Ecto neural progenitor cell (in vitro differentiated cells): Measurements from ENCODE around the gene NOX4.
"Not testable (repeated sequence)": the region's sequence is repeated elsewhere in the genome, so short reads cannot be mapped to it uniquely, and the experiment has no call there.

ENCODE experiments used
- DNase-seq: peaks from one replicate; pipeline ENCODE4 v3.0.0-alpha.2; 2018; ENCODE audit warnings: low spot score

NOX4 gene

GRCh38 chr11:89458716-89459115, 32.5 kb downstream of the NOX4 start:
- DNase-seq: no peak

DNA sequence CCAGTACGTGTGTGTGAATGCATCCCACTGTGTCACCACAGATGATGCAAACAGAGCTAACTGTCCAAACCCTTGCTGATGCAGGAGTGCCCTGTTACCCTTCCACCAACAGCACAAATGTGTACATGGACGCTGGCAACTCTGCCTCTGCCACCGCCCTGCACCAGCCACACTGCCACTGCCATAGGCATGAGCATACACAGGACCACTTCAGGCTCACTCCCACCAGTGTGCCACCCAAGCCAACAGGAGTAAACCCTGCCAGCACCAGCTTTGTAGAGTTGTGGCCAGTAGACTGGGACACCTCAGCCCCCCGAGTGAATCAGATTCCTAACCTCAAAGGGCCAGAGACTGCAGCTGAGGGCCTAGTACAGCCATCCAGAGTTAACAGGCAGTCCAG, 34.0 kb downstream of the NOX4 start:
- no peak for DNase-seq

DNA sequence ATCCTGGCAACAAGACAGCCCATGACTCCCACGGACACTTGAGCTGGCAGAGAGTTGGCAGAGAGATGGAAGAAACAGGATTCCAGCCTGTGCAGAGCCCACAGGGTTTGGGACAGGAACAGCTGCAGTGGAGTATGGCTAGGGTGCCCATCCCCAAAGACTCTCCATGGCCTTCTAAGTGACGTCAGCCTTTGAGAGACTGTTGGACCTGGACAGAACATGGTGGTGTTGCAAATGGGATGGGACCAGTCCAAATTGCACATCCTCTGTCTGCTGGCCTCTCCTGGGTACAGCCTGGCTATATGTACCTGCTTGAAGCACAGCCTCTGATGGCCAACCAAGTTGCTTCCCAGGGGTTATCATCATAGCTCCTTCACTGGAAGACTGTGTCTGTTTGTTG, 34.5 kb downstream of the NOX4 start:
- DNase-seq: no peak

GRCh38 chr11:89452780-89453179, 38.4 kb downstream of the NOX4 start:
- DNase-seq: no peak

DNA sequence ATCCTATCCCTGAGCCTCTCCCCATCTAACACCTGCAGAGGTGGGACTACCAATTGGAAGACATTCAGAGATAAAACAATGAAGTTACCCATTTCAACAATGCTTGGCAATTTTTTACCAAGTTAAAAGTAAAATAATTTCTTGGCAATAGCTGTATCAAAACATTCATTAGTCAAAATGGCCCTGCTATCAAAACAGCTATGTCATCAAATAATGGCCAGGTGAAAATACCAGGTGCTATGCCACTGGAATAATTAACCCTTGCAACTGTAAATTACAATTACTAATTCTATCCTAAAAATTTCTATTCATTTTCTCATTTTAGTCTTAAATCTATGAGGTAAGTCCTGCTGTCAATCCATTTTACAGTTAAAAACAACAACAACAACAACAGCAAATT, 43.3 kb downstream of the NOX4 start:
- no peak for DNase-seq

DNA sequence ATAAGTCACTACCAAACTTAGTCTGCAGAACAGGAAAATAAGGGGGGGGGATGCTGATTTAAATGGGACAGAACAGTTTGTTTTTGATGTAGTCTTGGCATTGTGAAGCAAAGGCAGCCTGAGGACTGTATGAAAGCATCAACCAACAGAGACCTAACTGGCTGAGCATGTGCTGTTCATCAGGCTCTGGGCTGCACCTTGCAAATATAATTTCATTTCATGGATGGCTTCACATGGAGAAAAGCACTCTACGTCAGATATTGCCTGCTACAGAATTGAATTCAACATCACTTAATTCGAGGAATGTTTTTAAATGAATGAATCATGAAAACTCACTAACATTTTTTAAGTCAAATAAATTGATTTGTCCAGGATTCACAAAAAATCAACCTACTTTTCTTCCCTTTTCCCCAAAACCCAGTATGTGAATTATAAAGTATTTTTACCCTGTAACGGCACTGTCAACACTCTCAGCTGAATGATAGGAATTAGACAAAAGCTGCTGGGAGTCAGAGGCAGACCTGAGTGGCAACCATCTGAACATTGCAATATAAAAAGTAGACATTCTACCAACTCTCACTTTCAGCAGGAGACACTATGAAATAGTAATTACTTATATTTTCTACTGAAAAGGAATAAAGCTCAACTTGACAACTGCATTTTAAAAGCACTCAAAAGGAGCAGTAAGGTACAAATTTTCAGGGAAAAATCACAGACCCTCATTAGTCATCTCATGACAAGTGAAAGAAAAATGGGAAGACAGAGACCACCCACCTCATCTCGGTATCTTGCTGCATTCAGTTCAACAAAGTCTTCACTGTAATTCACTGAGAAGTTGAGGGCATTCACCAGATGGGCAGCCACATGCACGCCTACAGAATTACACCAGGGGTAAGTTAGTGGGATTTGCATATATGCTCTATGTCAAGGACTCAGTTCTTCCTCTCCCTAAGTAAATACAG, 47.5 kb downstream of the NOX4 start:
- DNase-seq: no peak

GRCh38 chr11:89442801-89443200, 48.4 kb downstream of the NOX4 start:
- no peak for DNase-seq

DNA sequence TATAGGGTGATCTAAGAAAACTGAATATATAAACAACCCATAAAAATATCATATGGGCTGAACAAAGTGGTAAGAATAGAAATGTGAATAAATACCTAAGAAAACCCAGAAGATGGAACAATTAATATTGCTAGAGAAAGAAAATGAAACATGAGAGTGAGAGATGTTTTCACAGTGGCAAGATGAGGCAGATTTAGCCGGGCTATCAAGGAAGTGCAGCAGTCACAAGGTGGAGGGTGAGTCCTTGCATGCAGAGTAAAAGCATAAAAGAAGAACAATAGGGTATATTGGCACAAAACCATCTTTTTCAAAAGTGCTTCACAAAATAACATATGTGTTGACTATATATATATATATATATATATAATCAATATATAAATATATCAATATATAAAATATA, 49.6 kb downstream of the NOX4 start:
- no peak for DNase-seq

- no peak for DNase-seq
Observed at GRCh38 chr11:89437317-89437716, 53.9 kb downstream of the NOX4 start.

- DNase-seq: no peak
Observed at GRCh38 chr11:89436071-89436470, 55.1 kb downstream of the NOX4 start.

DNA sequence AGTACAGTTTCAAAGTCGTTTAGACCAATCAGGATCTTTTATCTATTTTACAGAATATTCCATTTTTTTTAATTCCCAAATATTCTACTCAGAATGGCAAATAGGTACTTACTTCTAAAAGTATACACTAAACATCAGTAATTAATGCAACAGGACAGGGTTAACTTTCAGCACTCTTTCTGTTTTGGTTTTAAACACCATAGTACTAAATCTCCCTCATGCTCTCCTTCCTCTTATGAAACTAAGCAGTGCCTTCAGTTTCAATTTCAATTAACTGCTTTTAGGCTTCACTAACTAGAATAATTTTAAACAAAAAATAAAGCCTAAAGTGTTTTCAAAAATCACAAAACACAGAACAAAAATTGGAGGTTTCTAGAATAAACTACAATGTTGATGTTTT, 57.9 kb downstream of the NOX4 start:
- no peak for DNase-seq

DNA sequence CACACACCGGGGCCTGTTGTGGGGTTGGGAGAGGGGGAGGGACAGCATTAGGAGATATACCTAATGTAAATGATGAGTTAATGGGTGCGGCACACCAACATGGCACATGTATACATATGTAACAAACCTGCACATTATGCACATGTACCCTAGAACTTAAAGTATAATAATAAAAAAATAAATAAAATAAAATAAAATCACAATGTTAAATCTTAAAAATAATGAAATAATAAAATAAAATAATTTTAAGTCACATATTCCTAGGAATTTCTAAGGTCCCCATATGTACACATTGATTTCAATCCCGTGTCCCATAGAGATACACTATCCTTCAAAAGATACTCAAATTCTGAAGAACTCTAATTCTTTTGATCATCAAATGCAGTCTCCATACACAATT, 59.0 kb downstream of the NOX4 start:
- not testable (repeated sequence) for DNase-seq

DNA sequence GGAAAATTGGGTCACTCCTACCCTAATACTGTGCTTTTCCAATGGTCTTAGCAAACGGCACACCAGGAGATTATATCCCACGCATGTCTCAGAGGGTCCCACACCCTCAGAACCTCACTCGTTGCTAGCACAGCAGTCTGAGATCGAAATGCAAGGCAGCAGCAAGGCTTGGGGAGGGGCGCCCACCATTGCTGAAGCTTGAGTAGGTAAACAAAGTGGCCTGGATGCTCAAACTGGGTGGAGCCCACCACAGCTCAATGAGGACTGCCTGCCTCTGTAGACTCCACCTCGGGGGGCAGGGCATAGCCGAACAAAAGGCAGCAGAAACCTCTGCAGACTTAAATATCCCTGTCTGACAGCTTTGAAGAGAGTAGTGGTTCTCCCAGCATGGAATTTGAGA, 64.7 kb downstream of the NOX4 start:
- not testable (repeated sequence) for DNase-seq

DNA sequence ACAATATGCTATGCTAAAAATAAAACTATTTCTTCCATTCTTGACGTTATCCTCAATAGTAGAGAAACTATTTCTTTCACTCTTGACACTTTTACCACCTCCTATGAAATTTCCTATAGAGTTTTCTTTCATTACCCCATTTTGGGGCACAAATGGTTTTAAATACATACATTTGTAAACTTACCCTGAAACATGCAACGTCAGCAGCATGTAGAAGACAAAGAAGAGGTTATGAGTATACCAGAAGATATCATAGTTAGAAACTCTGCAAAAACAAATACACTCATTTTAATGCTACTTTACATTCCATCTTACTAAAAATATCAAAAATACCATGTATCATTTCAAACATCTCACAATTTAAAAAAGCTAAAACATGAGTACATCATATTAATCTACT, 69.5 kb downstream of the NOX4 start:
- DNase-seq: no peak

DNA sequence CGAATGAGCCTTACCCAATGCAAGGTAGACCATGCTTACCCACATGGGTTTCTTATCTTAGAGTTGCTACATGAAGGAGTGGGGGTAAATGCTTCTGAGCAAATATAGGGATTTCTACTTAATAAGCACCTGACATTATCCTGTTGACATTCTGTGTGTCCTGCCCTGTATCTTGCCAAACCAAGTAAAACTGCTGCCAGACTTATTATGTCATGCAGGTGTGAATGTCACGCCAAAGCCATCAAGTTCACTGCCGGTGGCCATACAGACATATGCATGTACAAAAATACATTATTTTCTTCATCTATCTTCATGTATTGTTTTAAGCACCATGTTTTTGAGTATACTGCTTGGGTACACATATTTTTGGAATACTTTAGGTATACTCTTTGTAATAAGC, 70.2 kb downstream of the NOX4 start:
- no peak for DNase-seq

GRCh38 chr11:89416961-89417360, 74.2 kb downstream of the NOX4 start:
- DNase-seq: no peak

DNA sequence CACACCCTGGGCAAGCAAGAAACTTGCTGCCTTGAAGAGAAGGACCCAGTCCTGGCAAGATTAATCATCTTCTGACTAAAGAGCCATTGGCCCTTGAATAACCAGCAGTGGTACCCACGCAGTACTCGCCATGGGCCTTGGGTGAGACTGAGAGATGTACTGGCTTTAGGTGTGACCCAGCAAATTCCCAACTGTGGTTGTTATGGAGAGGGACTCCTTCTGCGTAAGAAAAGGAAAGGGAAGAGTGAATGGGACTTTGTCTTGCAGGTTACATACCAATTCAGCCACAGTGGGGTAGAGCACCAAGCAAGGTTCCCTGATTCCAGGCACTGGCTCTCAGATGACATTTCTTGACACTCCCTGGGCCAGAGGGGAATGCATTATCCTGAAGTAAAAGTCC, 80.1 kb downstream of the NOX4 start:
- not testable (repeated sequence) for DNase-seq

DNA sequence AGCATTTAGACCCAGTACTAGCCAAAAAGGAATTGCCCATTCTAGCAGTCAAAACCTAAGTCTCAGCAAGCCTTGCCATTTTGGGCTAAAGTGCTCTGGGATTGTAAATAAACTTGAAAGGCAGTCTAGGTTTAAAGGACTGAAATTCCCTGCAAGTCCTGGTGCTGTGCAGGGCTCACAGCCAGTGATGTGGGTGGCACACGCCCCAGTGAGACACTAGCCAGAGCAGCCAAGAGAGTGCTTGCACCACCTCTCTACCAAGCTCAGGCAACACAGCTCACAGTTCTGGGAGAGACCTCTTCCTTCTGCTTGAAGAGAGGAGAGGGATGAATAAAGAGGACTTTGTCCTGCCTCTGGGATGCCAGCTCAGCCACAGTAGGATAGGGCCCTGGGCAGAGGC, 80.5 kb downstream of the NOX4 start:
- not testable (repeated sequence) for DNase-seq

DNA sequence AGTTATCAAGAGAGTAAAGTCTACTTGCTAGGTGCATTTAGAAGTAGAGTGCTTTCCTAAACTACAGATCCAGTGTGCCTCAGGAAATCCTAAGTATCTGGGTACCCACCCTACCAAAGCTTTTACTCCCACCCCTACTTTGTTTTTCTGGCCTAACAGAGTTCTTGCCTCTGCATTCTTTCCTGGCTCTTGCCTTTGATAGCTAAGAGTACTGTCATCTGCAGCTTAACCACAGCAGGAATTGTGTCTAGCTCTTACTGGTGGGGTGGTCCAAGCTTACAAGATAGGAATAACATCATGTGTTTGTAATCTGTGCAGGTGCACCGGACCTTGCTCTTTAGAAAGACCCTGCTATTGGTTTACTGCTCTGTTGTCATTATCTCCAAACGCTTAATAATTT, 82.7 kb downstream of the NOX4 start:
- not testable (repeated sequence) for DNase-seq

DNA sequence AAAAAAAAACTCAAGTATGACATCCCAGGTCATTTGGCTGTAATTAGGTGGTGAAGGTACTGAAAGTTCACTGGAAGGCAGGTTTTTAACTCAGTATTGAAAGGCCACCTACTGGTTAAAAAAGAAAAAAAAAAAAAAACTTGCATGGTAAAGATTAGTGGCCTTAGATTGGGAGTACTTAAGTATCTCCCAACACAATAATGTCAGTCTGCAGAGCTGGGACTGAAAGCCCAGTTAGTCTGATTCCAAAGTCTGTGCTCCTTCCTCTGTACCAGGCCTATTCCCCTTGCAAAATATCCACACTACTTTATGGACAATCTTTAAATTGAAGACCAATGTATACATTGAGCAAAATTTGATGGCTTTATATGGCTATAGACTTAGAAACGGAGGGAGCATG, 85.5 kb downstream of the NOX4 start:
- DNase-seq: no peak

GRCh38 chr11:89391654-89392053, 99.5 kb downstream of the NOX4 start:
- DNase-seq: not testable (repeated sequence)

DNA sequence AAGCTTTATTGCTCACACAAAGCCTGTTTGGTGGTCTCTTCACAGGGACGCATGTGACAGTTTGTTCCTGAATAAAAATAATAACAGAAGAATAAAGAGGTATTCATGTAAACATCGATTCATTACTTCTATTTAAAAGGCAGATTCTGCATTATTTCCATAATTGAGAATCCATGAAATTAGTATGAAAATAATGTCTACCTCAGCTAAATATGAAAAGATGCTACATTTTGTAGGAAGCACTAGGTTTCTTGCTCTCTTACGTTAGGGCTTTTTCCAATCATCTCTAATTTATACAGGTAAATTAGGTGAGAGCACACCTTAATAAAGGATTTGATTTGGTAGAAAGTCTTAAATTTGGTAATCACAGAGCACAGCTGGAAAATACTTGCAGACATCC, 103.7 kb downstream of the NOX4 start:
- DNase-seq: not testable (repeated sequence)

GRCh38 chr11:89382986-89383385, 108.2 kb downstream of the NOX4 start:
- DNase-seq: not testable (repeated sequence)

DNA sequence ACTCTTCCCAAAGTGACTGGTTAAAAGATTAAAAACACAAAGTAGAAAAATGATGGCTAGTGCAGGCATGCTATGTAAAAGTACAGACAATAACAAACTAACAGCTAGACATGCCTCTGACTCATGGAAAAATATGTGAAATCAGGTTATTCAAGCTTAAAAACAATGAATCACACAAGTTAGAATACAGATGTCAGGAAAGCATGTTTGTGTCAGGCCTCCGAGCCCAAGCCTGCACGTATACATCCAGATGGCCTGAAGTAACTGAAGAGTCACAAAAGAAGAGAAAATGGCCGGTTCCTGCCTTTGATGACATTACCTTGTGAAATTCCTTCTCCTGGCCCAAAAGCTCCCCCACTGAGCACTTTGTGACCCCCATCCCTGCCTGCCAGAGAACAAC, 110.1 kb downstream of the NOX4 start:
- no peak for DNase-seq
